GM12878 (cell line): Measurements from ENCODE around the gene COPS6. TPM values are rescaled to one million over a fixed set of nuclear protein-coding genes. Genes with fewer than 3 reads are reported as not detected.

Source experiments
- ATAC-seq: fragments of 200-7000 bp; cut with Tn5 transposase; 3 replicates; pipeline ENCODE4 v1.9.1; 2020; ENCODE audit warnings: mild to moderate bottlenecking, moderate library complexity
- BruUV-seq: library from RNA; stranded (reverse); fragments of 400-500 nt; replicated peaks from 2 replicates; lab custom pipeline; 2021; lab: Mats Ljungman, UMichigan
- CTCF ChIA-PET: fragments of 300-600 bp; sonication (Branson Sonifier 250); formaldehyde crosslinking; extraction: SDS; loops from one replicate; lab custom pipeline; 2021; ENCODE audit warnings: inconsistent platforms; lab: Yijun Ruan, JAX
- POLR2A ChIA-PET: fragments of 350-600 bp; formaldehyde crosslinking; extraction: SDS; loops from one replicate; lab custom pipeline; 2021; ENCODE audit warnings: inconsistent platforms; lab: Charles Lee
- RAD21 ChIA-PET: fragments of 300-600 bp; sonication (Branson Sonifier 250); formaldehyde crosslinking; loops from one replicate; lab custom pipeline; 2023; ENCODE audit warnings: antibody characterized with exemption; ENCODE audit not compliant: unreplicated experiment; lab: Charles Lee
- SMC1A ChIA-PET: fragments of 300-600 bp; sonication (Branson Sonifier 250); formaldehyde crosslinking; loops from one replicate; lab custom pipeline; 2023; ENCODE audit not compliant: unreplicated experiment, uncharacterized antibody; lab: Charles Lee
- DNase-seq: peaks from one replicate; pipeline ENCODE4 v3.0.0-alpha.2; 2011; ENCODE audit warnings: low read depth, low spot score
- FAIRE-seq: peaks from 3 replicates; lab custom pipeline; 2011; peaks lifted over from hg19 to GRCh38; lab: Jason Lieb, UNC
- H2AFZ ChIP-seq: 2 replicates; pipeline ENCODE4 v1.6.0; 2011; ENCODE audit warnings: low read depth, low read length, control low read depth; ENCODE audit not compliant: control insufficient read depth
- H3K27ac ChIP-seq: 2 replicates; pipeline ENCODE4 v1.5.1; 2011; ENCODE audit warnings: control low read depth; ENCODE audit not compliant: control insufficient read depth, insufficient read depth
- H3K27me3 ChIP-seq, 2 experiments: replicated peaks in 1 of 2; 2 replicates each; pipeline versions ENCODE4 v1.6.0 to v1.6.1; 2011; ENCODE audit warnings: low read length in 1 of 2; ENCODE audit not compliant: control insufficient read depth in 2 of 2, insufficient read depth in 2 of 2
- H3K36me3 ChIP-seq, 2 experiments: 2 replicates each; pipeline ENCODE4 v1.5.1; 2011; ENCODE audit warnings: low read length in 1 of 2; ENCODE audit not compliant: control insufficient read depth in 2 of 2, insufficient read depth in 2 of 2
- H3K4me1 ChIP-seq: 2 replicates; pipeline ENCODE4 v1.6.1; 2011; ENCODE audit warnings: mild to moderate bottlenecking, low read length, moderate library complexity, mixed read lengths; ENCODE audit not compliant: control insufficient read depth, insufficient read depth
- H3K4me2 ChIP-seq: 2 replicates; pipeline ENCODE4 v1.6.0; 2011; ENCODE audit warnings: control low read depth; ENCODE audit not compliant: control insufficient read depth, insufficient read depth
- H3K4me3 ChIP-seq: fragments of 200-600 bp; sonication (generic); 2 replicates; pipeline ENCODE4 v1.5.1; 2016
- H3K79me2 ChIP-seq: 2 replicates; pipeline ENCODE4 v1.6.0; 2011; ENCODE audit warnings: low read length; ENCODE audit not compliant: control insufficient read depth, insufficient read depth
- H3K9ac ChIP-seq: 2 replicates; pipeline ENCODE4 v1.8.0; 2011; ENCODE audit warnings: low read length, control low read depth, mixed read lengths; ENCODE audit not compliant: control insufficient read depth, insufficient read depth
- H3K9me3 ChIP-seq: replicated peaks from 3 replicates; pipeline ENCODE4 v1.5.1; 2011; ENCODE audit warnings: mild to moderate bottlenecking, low read length; ENCODE audit not compliant: control insufficient read depth, insufficient read depth
- H4K20me1 ChIP-seq: 2 replicates; pipeline ENCODE4 v1.6.0; 2011; ENCODE audit not compliant: control insufficient read depth, insufficient read depth
- ATF3 ChIP-seq: IDR thresholded peaks from 2 replicates; pipeline ENCODE4 v1.6.1; 2011; ENCODE audit warnings: low read depth, mild to moderate bottlenecking, low read length, moderate library complexity, borderline replicate concordance; ENCODE audit errors: extremely low read depth
- GATAD2B ChIP-seq: fragments of 450-650 bp; conservative IDR thresholded peaks from 2 replicates; pipeline ENCODE4 v1.6.1; 2017; ENCODE audit warnings: low read depth, mild to moderate bottlenecking, moderate library complexity
- HDAC6 ChIP-seq: fragments of 200-600 bp; sonication (generic); IDR thresholded peaks from one replicate; pipeline ENCODE4 v1.8.0; 2017; ENCODE audit warnings: antibody characterized with exemption; ENCODE audit not compliant: unreplicated experiment
- MTA3 ChIP-seq: IDR thresholded peaks from 2 replicates; pipeline ENCODE4 v1.6.1; 2012; ENCODE audit warnings: low read length, inconsistent platforms, borderline replicate concordance
- MXI1 ChIP-seq: fragments of 150-350 bp; IDR thresholded peaks from 2 replicates; pipeline ENCODE4 v1.6.1; 2011; ENCODE audit warnings: low read depth, mild to moderate bottlenecking, inconsistent platforms, low read length, improper control_type of control experiment
- MYC ChIP-seq: IDR thresholded peaks from 2 replicates; pipeline ENCODE4 v1.6.1; 2011; ENCODE audit warnings: mild to moderate bottlenecking, low read length, moderate library complexity, inconsistent platforms; ENCODE audit not compliant: insufficient read depth, insufficient replicate concordance, insufficient read length, severe bottlenecking
- NBN ChIP-seq: fragments of 450-650 bp; IDR thresholded peaks from 2 replicates; pipeline ENCODE4 v1.6.1; 2016
- NRF1 ChIP-seq: conservative IDR thresholded peaks from 2 replicates; pipeline ENCODE4 v1.6.1; 2011; ENCODE audit warnings: mild to moderate bottlenecking, low read depth, low read length, improper control_type of control experiment
- PAX8 ChIP-seq: fragments of 450-650 bp; IDR thresholded peaks from 2 replicates; pipeline ENCODE4 v1.6.1; 2017; ENCODE audit warnings: mild to moderate bottlenecking, moderate library complexity
- POU2F2 ChIP-seq: IDR thresholded peaks from 3 replicates; pipeline ENCODE4 v1.6.1; 2011; ENCODE audit warnings: low read depth, mild to moderate bottlenecking, low read length, borderline replicate concordance
- RAD51 ChIP-seq: fragments of 450-650 bp; IDR thresholded peaks from 2 replicates; pipeline ENCODE4 v1.6.1; 2016; ENCODE audit warnings: moderate library complexity, mild to moderate bottlenecking, inconsistent platforms
- SIX5 ChIP-seq: IDR thresholded peaks from 2 replicates; pipeline ENCODE4 v1.6.1; 2011; ENCODE audit warnings: mild to moderate bottlenecking, low read depth, low read length, moderate library complexity; ENCODE audit not compliant: severe bottlenecking
- SMARCA5 ChIP-seq: fragments of 450-650 bp; IDR thresholded peaks from 2 replicates; pipeline ENCODE4 v1.6.1; 2017; ENCODE audit warnings: mild to moderate bottlenecking
- SPI1 ChIP-seq: IDR thresholded peaks from 2 replicates; pipeline ENCODE4 v1.6.1; 2011; ENCODE audit warnings: low read depth, mild to moderate bottlenecking, low read length, moderate library complexity, borderline replicate concordance; ENCODE audit not compliant: insufficient read depth
- STAT3 ChIP-seq: IDR thresholded peaks from 2 replicates; pipeline ENCODE4 v1.6.1; 2011; ENCODE audit warnings: low read depth, low read length, improper control_type of control experiment
- TARDBP ChIP-seq: IDR thresholded peaks from 2 replicates; pipeline ENCODE4 v1.6.1; 2016; ENCODE audit warnings: borderline replicate concordance
- TBL1XR1 ChIP-seq: IDR thresholded peaks from 2 replicates; pipeline ENCODE4 v1.6.1; 2012; ENCODE audit warnings: low read depth, low read length, improper control_type of control experiment
- TCF12 ChIP-seq: IDR thresholded peaks from 2 replicates; pipeline ENCODE4 v1.6.1; 2011; ENCODE audit warnings: low read depth, mild to moderate bottlenecking, low read length
- WRNIP1 ChIP-seq: IDR thresholded peaks from 2 replicates; pipeline ENCODE4 v1.6.1; 2011; ENCODE audit warnings: low read depth, low read length, improper control_type of control experiment, borderline replicate concordance
- ZBTB4 ChIP-seq: fragments of 450-650 bp; formaldehyde crosslinking; IDR thresholded peaks from 2 replicates; pipeline ENCODE4 v1.4.0; 2022; ENCODE audit warnings: mild to moderate bottlenecking, moderate library complexity
- ZNF384 ChIP-seq: IDR thresholded peaks from 2 replicates; pipeline ENCODE4 v1.6.1; 2012; ENCODE audit warnings: low read depth, mild to moderate bottlenecking, low read length, improper control_type of control experiment, borderline replicate concordance
- WGBS: methylation state at CpG from one replicate; pipeline ENCODE4 v1.1.6; 2016; ENCODE audit warnings: low lambda C conversion rate; ENCODE audit not compliant: insufficient replicate concordance, insufficient coverage; ENCODE audit errors: missing lambda C conversion rate; 5-methylcytosine and 5-hydroxymethylcytosine counted together
- in situ Hi-C: fragments of 300-500 bp; cut with MboI; formaldehyde crosslinking; loops from 9 replicates; pipeline ENCODE4 v1.14.3; 2018; ENCODE audit warnings: mixed read lengths
- intact Hi-C: fragments of 100-400 bp; cut with micrococcal nuclease; formaldehyde crosslinking; loops from one replicate; pipeline ENCODE4 v1.14.2; 2022; ENCODE audit not compliant: unreplicated experiment
- polyA plus RNA-seq, 11 experiments: library from polyadenylated mRNA; depleted of rRNA in 4 of 11; unstranded in 6 of 11; stranded (reverse) in 5 of 11; fragments of >200 nt; fragmentation: Nextera tagmentation in 4 of 11; fragmentation: Illumina TruSeq in 1 of 11; extraction: Ambion mirVana in 4 of 11; extraction: Trizol in 1 of 11; gene quantifications; 1 replicate in 1 of 11; 2 replicates in 10 of 11; pipeline versions ENCODE4 v1.2.1 to v1.2.3, GENCODE V29; 2011 to 2016; ENCODE audit warnings: inconsistent platforms in 2 of 11, missing spikeins in 2 of 11, low read depth in 1 of 11
- total RNA-seq, 4 experiments: library from RNA; depleted of rRNA in 3 of 4; stranded (reverse); fragments of >200 nt in 3 of 4; fragmentation: Illumina TruSeq in 1 of 4; extraction: Trizol in 1 of 4; gene quantifications; 2 replicates each; pipeline versions ENCODE4 v1.2.1 to v1.2.3, GENCODE V29; 2013 to 2021

Gene COPS6
- total and polyA plus RNA-seq, 10 of the 15 experiments (the other 5 are each of a cell fraction or from before 2014, with no cell fraction given): 28.5 to 182 (median 81.5) TPM

- intact Hi-C loops: no loop called here
- Histone ChIP-seq H3K4me1 (peaks cover 3% of the 10 kb centered on the region), H3K27me3 (no peaks in the 10 kb centered on the region), H3K36me3 (no peaks in the 10 kb centered on the region; a peak in 1 of 4 replicates), H3K9ac (peak within 1 kb of the TSS; percentile 85), H3K4me3 (peak within 1 kb of the TSS; percentile 82), H3K4me2 (peak within 1 kb of the TSS; percentile 77), H4K20me1 (no peaks in the 10 kb centered on the region), H3K27ac (peak within 1 kb of the TSS; percentile 91), H2AFZ (peak within 1 kb of the TSS; percentile 93), H3K9me3 (no peaks in the 10 kb centered on the region), H3K79me2 (peaks cover 7% of the 10 kb centered on the region)
- no TSS peak for BruUV-seq
- in situ Hi-C loops: no loop called here
- FAIRE-seq (peak; percentile 91), DNase-seq (peak; percentile 80), ATAC-seq (peak; percentile 94)
- WGBS: under 1% methylated on average over 49 of the region's 49 CpGs
- ChIA-PET POLR2A (interaction anchor here (0.5 to 1.6 kb wide), 6 partner anchors 10 to 200 kb away, joined by 3 to 5 read pairs (median 4); partner anchors contain the start of genes MCM7 and TRIM4), CTCF (interaction anchor here (0.8 to 1.8 kb wide), 2 partner anchors 10 to 13 kb away, joined by 4 read pairs; no protein-coding TSS in a partner anchor), RAD21 (no interaction called here), SMC1A (interaction anchor here (1.4 to 1.5 kb wide), 2 partner anchors 11 to 17 kb away, joined by 3 to 4 read pairs; no protein-coding TSS in a partner anchor)
- no peak for TF ChIP-seq TARDBP
- no peak for TF ChIP-seq STAT3
- peak; percentile 76 for TF ChIP-seq NRF1
- no peak for TF ChIP-seq MYC
- 0 out of 2 replicates have a peak, but pooled peaks have one; percentile 3 for TF ChIP-seq WRNIP1
- TF ChIP-seq ZBTB4: no peak
- no peak for TF ChIP-seq HDAC6
- TF ChIP-seq POU2F2: no peak
- TF ChIP-seq TCF12: 0 out of 2 replicates have a peak, but pooled peaks have one; percentile 22
- TF ChIP-seq TBL1XR1: 0 out of 2 replicates have a peak, but pooled peaks have one; percentile 45
- no peak for TF ChIP-seq SIX5
- TF ChIP-seq GATAD2B: no peak; the same call in 1 of the 2 replicates
- no peak; the same call in 1 of the 2 replicates for TF ChIP-seq SMARCA5
- peak; percentile 94 for TF ChIP-seq RAD51
- TF ChIP-seq MTA3: no peak; the same call in 1 of the 2 replicates
- no peak for TF ChIP-seq PAX8
- no peak for TF ChIP-seq ZNF384
- TF ChIP-seq MXI1: peak; percentile 89
- no peak for TF ChIP-seq SPI1
- peak; percentile 63; the same call in 1 of the 2 replicates for TF ChIP-seq NBN
- TF ChIP-seq ATF3: no peak
These were observed 30.6 kb downstream of the COPS6 start, which contains the start of the genes CNPY4 and TAF6 for GRCh38 chr7:100119072-100119969. TSS of gene CNPY4 (plus strand) at chr7:100119634. CDS start at chr7:100119745, 111 bp downstream. TSS of gene TAF6 (minus strand) at chr7:100119358. CDS start at chr7:100114209, 5,149 bp downstream.
